ENCODE data around the gene STEEP1.

Gene STEEP1

GRCh38 chrX:119541188-119541587 is 24.0 kb downstream of the STEEP1 start:
- no peak for DNase-seq (ENCODE audit: low read depth in 1 of 2, low spot score in 1 of 2)
- no peak for TF ChIP-seq GABPA (IDR thresholded peaks at IDR 0.05; ENCODE audit: low read depth)
- no peak for TF ChIP-seq CTCF (IDR thresholded peaks at IDR 0.05; ENCODE audit: insufficient read depth, low read length)
- no peak for TF ChIP-seq SPI1 (IDR thresholded peaks at IDR 0.05; ENCODE audit: borderline replicate concordance, low read depth)
- TF ChIP-seq REST (IDR thresholded peaks at IDR 0.05; ENCODE audit: insufficient replicate concordance, low read depth) = no peak
- TF ChIP-seq POLR2AphosphoS5 (IDR thresholded peaks at IDR 0.05; ENCODE audit: low read depth) = no peak
- no peak overlapping the region for H3K4me3 ChIP-seq (replicated peaks; ENCODE audit: insufficient read depth, low read length)
- no peak overlapping the region for H3K27ac ChIP-seq (replicated peaks)
- no peaks in the 10 kb centered on the region for H3K27me3 ChIP-seq (ENCODE audit: insufficient read depth, poor library complexity, severe bottlenecking)

- Histone ChIP-seq H3K4me3 (replicated peaks; ENCODE audit: insufficient read depth, low read length) (no peak overlapping the region), H3K27ac (replicated peaks) (no peak overlapping the region), H3K27me3 (ENCODE audit: insufficient read depth, poor library complexity, severe bottlenecking) (no peaks in the 10 kb centered on the region)
- TF ChIP-seq SPI1 (IDR thresholded peaks at IDR 0.05; ENCODE audit: borderline replicate concordance, low read depth) (no peak), REST (IDR thresholded peaks at IDR 0.05; ENCODE audit: insufficient replicate concordance, low read depth) (no peak), GABPA (IDR thresholded peaks at IDR 0.05; ENCODE audit: low read depth) (no peak), CTCF (IDR thresholded peaks at IDR 0.05; ENCODE audit: insufficient read depth, low read length) (no peak), POLR2AphosphoS5 (IDR thresholded peaks at IDR 0.05; ENCODE audit: low read depth) (no peak)
- DNase-seq (ENCODE audit: low read depth in 1 of 2, low spot score in 1 of 2) = no peak
These were observed 25.3 kb downstream of the STEEP1 start for GRCh38 chrX:119539872-119540271.

- Histone ChIP-seq H3K4me3 (replicated peaks; ENCODE audit: insufficient read depth, low read length) (no peak overlapping the region), H3K27ac (replicated peaks) (no peak overlapping the region), H3K27me3 (ENCODE audit: insufficient read depth, poor library complexity, severe bottlenecking) (no peaks in the 10 kb centered on the region)
- no peak for DNase-seq (ENCODE audit: low read depth in 1 of 2, low spot score in 1 of 2)
- TF ChIP-seq GABPA (IDR thresholded peaks at IDR 0.05; ENCODE audit: low read depth) (no peak), REST (IDR thresholded peaks at IDR 0.05; ENCODE audit: insufficient replicate concordance, low read depth) (no peak), SPI1 (IDR thresholded peaks at IDR 0.05; ENCODE audit: borderline replicate concordance, low read depth) (no peak), CTCF (IDR thresholded peaks at IDR 0.05; ENCODE audit: insufficient read depth, low read length) (no peak), POLR2AphosphoS5 (IDR thresholded peaks at IDR 0.05; ENCODE audit: low read depth) (no peak)
These were observed 27.7 kb downstream of the STEEP1 start for GRCh38 chrX:119537487-119537886.

Data from HL-60 (cell line).